Measurements from ENCODE around the gene ZNF674.
"Not testable (repeated sequence)": the region's sequence is repeated elsewhere in the genome, so short reads cannot be mapped to it uniquely, and the experiment has no call there.

Gene ZNF674

DNA sequence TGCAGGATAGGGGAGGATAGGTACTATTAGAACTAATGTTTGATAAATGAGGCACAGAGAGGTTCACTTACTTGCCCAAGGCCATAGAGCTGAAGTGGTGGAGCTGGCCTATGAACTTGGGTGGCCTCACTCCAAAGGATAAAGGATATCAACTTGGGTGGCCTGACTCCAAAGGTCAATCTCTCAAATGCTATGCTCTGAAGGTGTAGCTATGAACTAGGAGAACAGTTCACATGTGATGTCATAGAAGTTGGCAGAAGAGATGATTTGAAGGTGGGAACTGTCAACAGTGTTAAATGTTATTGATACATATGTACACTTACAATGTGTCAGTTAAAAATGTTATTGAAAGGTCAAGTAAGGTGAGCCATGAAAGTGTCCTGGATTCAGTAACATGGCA lies 22.2 kb upstream of the ZNF674 start:
- no peak for DNase-seq

DNA sequence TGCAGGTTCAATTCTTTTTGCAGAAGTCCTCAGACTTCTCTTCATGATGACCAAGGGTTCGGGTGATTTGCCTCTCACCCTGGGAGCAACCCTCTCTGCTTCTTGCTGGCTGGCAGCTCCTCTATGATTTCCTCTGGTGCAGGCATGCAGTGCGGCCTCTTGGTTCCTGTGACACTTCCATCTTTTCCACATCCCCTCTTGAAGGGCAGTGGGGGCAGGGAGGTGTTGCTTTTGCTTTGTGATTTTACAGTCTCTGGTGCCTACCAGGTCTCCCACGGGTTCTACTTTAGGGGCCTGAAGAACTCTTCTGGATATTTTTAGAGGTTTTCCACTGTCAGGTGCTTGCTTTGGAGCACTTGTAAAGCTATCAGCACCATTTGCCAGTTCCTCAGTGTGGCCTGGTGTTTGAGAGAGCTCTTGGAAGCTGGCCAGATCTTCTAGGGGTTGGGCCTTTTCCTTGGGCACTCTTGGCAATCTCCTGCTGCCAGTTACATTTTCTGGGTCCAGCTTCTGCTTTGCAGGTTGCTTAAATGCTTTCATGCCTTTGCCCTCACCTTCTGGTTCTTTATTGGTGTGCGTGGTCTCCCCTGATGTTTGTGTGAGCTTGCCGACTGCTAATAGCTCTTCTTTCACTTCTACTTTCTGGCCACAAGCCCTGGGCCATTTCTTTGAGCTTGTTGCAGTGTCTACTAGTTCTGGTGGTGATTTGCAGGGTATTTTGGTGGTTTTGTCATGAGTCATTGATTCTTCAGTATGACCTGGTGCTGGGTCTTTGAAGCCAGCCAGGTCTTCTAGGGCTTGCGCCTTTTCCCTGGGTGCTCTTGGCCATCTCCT lies 16.8 kb upstream of the ZNF674 start:
- peak in 1 of 2 donors; percentile 24 for DNase-seq

DNA sequence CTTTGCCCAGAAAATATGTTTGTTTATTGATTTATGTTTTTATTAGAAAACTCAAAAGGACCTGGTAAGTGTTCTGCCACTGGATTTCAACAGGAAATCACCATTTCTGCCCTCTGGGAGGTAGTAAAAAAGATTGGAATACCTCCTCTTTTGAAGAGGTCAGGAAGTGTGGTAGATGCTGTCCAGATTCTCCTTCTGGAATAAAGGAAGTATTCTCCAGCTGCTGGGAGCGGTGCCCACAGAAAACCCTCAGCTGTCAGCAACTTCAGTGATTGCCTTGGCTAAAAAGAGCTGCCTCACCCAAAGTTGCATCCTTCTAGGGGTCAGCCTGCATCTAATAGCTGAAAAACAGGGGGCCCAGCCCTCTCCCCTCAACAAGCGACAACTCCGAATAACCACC lies 13.8 kb upstream of the ZNF674 start:
- no peak for DNase-seq

DNA sequence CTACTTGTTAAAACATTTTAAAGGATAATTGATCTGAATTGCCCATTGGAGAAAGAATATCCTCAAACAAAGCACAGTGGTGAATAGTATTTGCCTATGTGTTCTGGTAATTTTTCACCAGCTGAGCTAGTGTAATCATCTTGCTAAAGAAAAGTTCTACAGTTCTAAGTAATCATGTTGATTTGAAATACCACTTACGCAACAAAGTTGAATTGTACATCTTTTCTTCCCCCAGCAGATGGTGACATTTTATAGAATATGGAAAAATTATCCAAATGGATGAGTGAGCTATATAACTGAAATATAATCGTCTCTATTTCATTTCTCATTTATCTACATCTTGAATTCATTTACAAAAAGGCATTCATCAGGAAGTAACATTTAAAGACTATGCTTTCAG lies 9.7 kb upstream of the ZNF674 start:
- DNase-seq = peak in 1 of 2 donors; percentile 30

DNA sequence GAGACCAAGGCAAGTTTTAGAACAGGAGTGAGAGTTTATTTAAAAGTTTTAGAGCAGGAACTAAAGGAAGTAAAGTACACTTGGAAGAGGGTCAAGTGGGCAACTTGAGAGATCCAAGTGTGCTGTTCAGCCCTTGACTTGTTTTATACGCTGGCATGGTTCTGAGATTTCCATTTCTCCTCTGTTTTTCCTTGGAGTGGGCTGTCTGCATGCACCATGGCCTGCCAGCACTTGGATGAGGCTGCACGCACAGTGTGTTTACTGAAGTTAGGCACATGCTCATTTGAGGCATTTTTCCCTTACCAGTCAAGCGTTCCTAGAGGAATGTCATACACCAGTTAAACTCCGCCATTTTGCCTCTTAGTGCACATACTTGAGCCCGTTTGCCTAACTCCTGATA lies 8.7 kb upstream of the ZNF674 start:
- DNase-seq = no peak

DNA sequence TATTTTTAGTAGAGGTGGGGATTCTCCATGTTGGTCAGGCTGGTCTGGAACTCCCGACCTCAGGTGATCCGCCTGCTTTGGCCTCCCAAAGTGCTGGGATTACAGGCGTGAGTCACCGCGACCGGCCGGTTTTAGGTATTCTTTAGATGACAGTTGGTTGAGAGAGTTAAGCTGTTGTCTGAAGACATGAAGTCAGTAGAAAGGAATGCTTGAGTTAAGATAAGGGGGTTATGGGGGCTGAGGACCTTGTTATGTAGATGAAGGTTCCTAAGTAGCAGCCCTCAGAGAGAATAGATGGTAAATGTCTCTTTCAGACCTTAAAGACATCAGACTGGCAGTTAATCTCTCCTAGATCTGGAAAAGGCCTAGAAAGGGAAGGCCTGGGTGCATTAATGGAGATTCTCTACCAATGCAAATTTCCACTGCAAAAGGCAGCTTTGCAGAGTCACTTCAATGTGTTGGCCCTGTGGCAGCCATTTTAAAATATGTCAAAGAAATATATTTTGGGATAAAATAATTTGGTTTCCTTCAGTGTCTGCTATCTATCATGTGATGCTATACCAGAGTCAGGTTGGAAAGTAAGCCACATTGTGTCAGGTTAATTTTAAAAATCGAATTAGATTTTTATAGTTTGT lies 6.4 kb upstream of the ZNF674 start:
- no peak for DNase-seq

DNA sequence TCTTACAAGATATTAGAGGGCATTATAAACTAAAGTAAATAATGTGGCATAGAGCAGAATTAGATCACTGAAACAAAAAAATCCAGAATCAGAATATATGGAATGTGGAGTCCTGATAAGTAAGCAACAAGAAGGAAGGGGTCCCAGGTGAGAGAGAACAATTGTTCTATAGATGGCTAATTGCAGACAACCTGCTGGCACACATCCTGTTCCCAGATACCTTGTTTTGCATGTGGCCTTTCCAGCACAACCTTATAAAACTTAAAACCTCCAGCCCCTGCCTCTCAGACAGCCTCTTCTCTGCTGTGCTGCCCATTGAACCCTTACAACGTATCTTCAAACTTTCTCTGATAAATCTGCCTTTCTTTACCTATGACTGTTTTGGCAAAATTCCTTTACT lies 4.7 kb upstream of the ZNF674 start:
- DNase-seq = no peak

DNA sequence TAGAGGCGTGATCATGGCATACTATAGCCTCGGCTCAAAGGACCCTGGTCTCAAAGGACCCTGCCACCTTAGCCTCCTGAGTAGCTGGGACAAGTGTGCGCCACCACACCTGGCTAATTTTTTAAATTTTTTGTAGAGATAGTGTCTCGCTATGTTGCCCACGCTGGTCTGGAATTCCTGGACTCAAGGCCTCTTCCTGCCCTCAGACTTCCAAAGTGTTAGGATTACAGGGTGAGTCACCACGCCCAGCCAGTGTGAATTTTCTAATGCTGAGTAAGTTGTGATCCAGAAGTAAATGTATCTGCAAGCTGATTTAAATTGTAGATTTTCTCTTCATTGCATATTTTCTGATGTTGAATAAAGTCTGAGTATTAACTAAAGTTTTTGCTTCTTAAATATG lies 2.6 kb upstream of the ZNF674 start:
- DNase-seq = no peak

DNA sequence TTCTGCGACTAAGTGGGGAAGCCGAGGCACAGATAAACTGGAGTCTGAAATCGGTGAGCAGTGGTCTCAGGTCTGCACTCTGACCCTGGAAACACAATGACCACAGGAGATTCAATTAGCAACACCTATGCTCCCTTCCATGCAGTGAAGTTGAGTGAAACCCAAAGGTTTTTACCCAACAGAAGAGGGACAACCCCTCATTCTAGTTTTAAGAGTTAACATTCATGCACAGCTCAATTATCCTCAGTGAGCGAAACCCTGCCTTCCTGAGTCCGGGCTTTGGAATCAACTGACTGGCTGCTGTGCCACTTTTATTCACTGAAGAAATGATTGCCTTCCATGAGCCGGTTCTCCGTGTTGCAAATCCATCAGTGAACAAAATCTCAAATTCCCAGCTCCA lies 694 bp downstream of the ZNF674 start:
- DNase-seq = not testable (repeated sequence)

DNA sequence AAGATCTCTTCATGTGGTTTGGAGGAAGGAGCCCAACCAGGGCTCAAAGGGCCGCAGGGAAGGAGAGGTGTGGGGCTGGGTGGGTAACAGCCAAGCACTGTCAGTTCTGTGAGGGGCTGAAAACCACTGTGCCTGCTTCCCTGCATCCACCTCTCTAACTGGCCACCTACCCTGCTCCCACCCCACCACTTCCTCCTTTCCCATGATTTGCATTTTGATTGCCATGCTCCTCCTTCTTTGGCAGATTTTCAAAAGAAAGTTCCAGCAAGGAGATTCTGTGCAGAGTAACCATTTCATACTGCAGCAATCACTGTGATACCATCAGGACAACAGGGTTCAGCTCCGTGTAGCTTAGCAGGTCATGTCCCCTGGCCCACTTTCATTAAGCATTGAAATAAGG lies 1.8 kb downstream of the ZNF674 start:
- no peak for DNase-seq

DNA sequence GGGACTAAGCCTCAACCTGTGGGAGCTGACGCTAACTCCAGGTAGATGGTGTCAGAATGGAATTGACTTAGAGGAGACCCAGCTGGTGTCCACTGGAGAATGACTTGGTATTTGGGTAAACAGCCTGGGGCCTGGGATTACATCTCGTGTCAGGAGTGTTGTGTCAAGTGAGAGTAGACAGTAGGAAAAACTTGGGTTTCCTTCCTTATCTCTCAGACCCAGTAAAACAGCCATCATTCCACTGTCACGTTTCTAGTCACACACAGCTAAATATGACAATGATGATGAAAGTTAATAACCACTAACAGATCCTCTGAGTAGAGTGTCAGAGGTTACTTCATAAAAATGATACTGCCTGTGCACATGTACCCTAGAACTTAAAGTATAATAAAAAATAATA lies 13.8 kb downstream of the ZNF674 start:
- DNase-seq = no peak

DNA sequence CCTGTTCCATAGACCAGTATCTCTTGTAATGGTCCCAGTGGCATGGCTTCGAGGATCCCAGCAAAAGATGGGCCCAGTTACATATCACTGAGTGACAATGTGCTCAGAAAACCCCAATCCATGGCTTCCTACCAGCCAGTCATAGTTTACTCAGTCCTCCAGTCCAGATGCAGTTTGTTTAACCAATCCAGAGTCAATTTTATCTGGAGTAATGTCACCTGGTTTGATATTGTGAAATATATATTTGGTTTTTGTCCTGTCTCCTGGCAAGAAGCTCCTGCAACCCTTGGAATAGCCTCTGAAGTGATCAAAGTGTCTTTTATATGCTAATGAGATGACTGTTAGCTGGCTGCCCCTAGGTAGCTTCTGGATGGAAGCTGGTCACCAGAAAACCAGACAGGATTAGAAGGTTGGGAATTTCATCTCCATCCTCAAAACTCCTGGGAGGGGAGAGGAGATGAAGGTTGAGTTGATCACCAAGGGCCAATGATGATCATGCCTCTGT lies 14.8 kb downstream of the ZNF674 start:
- DNase-seq = not testable (repeated sequence)

DNA sequence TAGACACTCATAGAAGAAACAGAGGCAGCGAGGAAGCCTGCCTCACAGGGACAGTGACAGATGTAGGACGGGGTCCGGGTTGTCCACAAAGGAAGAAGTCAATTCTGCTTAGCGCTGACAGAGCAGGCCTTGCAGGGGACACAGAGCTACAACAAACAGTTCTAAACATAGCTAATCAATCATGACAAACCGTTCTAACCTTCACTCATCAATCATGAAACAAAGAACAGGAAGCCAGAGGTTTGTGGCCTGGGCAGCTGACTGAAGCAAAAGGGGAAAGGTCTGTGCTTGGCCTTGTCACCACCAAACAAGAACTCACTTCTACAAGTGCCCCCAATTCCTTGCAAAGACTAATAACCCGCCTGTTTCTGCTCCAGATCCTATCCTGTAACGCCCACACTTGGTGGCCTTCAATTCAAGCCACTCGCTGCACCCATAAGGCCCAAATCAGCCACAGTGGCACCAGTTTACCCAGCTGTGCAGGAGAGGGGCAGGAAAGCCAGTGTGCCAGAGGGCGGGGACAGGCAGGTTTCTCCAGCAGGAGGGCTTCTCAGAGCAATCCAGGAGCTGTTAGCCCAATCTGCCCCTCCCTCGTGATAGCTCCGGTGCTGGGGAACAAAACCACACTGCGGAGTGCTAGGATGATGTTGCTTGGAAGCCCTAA lies 15.3 kb downstream of the ZNF674 start:
- DNase-seq = not testable (repeated sequence)

DNA sequence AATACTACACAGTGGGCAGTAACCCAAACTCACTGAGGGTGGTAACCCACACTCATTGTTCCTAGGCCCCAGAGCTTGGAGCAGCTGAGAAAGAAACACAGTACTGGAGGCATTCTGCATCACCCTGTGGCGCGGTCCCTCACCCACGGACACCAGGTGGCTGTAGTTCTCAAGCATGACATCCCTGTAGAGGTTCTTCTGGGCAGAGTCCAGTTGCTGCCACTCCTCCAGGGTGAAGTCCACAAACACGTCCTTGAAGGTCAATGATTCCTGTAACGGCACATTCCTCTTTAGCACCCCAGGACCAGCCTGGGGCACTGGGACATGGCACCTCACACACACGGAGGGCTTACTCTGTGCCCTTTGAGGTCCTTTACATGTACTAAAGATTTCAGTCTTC lies 16.6 kb downstream of the ZNF674 start:
- not testable (repeated sequence) for DNase-seq

DNA sequence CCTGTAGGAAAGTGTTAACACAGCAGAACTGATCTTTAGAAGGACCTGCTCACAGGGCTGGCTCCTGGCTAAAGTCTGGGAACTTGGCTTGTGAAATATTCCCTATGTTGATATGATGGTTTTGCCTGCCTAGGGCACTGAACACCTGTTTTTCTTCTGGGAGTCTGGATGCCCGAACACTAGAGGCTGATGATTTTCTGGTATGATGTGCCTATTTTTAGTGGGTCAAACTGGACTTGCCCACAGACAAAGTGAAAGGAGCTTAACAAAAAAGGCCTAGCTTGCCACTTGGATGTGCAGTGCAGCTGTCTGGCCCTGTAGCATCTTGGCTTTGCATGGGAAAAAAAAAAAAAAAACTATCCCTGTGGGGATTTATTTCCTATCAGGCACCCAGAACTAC lies 39.1 kb downstream of the ZNF674 start:
- DNase-seq = no peak

DNA sequence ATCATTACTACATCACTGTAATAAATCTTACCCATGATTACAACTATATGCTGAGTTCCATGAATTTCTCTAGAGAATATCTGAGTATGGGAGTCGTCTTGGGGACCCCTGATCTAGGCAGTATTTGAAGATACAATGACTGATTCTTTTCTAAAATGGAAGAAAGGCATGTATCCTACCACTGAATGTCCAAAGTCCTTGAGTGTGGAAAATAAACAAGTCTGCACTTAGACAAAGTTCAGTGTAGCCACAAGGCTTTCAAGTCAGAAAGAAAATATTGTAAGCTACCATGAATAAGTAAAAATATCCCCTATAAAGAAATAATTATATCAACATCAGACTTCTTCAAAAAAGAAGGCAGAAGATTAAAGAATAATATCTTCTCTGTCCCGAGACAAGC lies 42.4 kb downstream of the ZNF674 start:
- no peak for DNase-seq

DNA sequence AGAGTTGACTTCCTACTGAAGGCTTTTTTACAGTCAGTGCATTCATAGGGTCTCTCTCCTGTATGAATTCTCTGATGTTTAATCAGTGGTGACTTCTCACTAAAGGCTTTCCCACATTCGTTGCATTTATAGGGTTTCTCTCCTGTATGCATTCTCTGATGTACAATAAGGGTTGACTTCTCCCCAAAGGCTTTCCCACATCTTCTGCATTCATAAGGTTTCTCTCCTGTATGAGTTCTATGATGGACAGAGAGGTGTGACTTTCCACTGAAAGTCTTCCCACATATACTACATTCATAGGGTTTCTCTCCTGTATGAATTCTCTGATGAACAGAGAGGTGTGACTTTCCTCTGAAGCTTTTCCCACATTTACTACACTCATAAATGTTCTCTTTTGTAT lies 45.2 kb downstream of the ZNF674 start:
- no peak for DNase-seq

DNA sequence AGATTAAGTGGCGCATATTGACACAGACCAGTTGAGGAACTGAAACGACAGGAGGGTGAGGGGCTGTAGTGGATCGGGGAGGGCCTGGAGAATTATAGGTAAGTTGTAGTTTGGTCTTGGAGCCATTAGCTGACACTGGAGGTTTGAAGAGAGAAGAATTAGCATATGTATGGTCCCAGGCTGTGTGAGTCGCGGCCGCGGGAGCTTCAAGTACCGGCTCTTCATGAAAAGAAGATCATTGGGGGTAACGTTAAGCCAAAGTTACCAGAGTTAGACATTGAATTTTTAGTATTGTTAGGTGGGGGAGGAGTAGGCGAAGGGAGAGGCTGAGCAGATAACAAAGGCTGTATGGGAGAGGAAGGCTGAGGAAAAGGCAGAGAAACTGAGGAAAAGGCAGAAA lies 56.5 kb downstream of the ZNF674 start:
- DNase-seq = no peak

DNA sequence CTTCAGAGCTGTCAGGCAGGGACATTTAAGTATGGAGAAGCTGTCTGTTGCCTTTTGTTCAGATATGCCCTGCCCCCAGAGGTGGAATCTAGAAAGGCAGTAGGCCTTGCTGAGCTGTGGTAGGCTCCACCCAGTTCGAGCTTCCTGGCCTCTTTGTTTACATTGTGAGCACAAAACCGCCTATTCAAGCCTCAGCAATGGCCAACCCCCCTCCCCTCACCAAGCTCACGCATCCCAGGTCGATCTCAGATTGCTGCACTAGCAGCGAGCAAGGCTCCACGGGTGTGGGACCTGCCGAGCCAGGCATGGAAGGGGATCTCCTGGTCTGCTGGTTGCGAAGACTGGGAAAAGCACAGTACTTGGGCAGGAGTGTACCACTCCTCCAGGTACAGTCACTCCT lies 59.3 kb downstream of the ZNF674 start:
- DNase-seq = peak in 1 of 2 donors; percentile 7

DNA sequence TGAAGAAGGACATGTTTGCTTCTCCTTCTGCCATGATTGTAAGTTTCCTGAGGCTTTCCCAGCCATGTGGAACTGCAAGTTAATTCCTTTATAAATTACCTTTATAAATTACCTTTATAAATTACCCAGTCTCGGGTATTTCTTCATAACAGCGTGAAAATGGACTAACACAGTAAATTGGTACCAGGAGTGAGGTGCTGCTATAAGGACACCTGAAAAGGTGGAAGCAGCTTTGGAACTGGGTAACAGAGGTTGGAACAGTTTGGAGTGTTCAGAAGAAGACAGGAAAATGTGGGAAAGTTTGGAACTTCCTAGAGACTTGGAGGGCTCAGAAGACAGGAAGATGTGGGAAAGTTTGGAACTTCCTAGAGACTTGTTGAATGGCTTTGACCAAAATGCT lies 66.6 kb downstream of the ZNF674 start:
- DNase-seq = not testable (repeated sequence)

DNA sequence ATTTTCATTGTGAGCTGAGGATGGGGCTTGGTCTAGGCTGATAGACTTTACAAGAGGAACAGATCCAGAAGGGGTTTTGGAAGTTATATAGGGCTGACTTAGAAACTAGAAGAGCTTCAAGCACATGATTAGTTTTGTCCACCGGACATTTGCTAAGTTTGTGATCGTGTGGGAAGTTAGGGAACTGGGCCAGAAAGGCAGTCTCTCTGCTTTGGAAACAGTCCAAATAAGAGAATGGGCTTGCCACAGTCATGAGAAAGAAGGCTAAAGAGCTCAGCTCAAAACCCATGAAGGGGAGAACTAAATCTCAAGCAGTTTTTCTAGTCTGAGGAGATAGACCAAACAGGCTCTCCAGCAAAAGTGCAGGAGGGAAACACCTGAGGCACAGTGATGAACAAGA lies 67.8 kb downstream of the ZNF674 start:
- no peak for DNase-seq

DNA sequence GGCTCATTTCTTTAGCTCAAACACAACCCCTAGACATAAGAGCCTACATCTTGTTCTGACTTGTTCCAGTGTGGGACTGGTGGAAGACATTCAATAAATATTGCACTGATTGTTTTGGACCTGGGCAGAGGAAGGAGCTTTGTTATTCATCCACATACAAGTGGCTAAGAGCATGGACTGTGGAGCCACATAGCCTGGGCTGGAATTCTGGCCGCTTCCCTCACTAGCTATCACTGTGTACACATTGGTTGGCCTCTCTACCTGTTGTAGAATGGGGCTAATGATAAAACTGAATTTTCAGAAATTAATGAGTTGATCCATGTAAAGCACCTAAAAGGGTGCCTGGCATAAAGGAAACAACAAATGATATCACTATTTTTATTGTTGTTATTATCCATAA lies 80.0 kb downstream of the ZNF674 start:
- no peak for DNase-seq

DNA sequence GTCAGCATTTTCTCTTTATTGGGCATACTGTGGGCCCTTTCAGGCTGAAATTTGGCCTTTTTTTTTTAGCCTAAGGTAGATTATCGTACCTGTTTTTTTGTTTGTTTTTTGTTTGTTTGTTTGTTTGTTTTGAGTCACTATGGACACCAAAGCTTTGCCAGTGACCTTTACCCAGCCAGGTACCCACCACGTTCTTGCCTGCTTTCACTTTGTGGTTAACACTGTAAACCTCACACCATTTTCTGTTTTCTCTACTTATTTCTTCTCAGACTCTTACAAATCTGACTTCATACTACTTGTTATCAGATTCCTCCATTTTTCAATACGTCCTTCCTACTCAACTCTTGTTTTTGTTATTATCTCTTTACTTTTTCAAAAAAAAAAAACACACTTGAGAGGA lies 81.5 kb downstream of the ZNF674 start:
- DNase-seq = no peak

DNA sequence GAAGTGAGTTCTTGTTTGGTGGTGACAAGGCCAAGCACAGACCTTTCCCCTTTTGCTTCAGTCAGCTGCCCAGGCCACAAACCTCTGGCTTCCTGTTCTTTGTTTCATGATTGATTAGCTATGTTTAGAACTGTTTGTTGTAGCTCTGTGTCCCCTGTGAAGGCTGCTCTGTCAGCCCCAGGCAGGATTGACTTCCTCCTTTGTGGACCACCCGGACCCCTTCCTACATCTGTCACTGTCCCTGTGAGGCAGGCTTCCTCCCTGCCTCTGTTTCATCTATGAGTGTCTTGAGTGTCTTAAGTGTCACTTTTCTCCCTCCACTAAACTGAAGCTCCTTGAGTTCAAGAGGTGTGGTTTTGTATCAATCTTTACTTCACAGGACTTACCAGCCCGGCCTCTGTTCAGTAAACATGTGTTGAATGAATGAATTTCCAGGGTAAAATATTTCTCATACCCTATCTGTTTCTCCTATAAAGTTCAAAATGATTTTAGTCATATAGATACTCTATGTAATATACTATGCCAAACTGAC lies 83.5 kb downstream of the ZNF674 start:
- no peak for DNase-seq
